HG03378 (cell line): ENCODE results near the gene GRM8.
A peak's percentile ranks its signal among the peaks of the same experiment; 100 is the strongest.

Experiments used
- ATAC-seq: cut with Tn5 transposase; IDR thresholded peaks from one replicate; pipeline ENCODE4 v1.9.1; 2021; ENCODE audit warnings: mild to moderate bottlenecking, moderate library complexity; ENCODE audit not compliant: unreplicated experiment

GRM8 gene

DNA sequence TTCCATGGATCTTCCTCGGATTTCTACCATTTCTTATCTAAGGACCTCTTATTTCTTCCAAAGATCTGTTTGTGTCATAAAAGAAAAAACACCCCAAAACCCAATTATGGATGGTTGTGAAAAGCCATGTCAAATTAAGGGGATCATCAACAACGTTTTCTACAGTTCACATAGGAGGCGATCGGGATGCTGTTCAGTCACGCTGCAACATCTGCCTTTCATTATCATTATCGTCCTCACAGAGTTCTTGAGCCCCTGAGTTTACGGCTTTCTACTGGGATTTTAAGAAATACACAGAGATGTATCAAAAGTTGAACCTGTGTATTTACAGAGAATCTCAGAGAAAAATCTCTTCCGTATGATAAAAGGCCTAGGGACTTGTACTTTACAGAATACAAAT, 101.4 kb downstream of the GRM8 start:
- ATAC-seq: no peak

DNA sequence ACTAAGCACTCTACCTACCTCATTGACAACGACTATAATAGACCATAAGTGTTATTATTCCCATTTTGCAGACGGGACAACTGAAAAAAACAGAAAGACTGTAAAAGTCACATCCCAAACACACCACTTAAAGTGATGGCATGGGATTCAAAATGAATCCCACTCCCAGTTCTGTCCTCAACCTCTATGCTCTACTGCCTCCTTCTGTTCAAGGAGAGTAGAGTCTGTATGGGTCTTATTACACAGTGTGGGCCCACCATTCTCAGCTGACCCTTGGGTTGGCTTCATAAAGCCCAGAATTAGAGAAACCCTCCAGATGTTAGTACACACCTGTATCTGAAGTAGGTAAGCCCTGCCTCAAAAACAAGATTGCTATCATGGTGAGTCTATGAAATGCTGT, 102.2 kb downstream of the GRM8 start:
- ATAC-seq: no peak

GRCh38 chr7:127146746-127147536, 105.8 kb downstream of the GRM8 start:
- no peak for ATAC-seq

GRCh38 chr7:127137146-127137545, 115.6 kb downstream of the GRM8 start:
- ATAC-seq: no peak

DNA sequence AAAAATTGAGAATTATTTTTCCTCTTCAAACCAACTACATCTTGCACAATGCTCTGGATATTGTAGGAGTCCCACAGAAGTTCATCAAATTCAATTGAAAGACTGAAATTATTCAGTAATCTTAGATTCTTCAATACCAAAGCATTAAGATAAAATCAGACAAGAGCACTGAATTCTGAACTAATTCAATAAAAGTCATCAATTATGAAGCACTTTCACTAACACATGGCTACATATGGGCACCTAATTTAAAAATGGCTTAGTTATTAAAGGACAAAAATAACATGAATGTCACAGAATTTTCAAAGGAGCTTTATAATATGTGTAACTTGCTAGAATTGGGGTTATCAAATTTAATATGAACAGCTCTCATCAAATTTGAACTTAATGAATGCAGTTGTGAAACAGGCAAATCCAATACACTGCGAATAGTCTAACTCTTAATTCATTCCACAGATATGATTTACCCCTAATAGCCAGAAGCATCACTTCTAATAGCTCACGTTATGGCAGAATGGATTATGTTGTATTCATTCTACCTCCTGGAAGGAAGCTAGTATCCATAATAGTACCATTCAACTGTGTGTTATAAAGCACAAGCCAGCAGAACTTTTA, 116.8 kb downstream of the GRM8 start:
- ATAC-seq: no peak

GRCh38 chr7:127123220-127123619, 129.5 kb downstream of the GRM8 start:
- ATAC-seq: no peak

- ATAC-seq: no peak
Measured at GRCh38 chr7:127119517-127119916, 133.2 kb downstream of the GRM8 start.

DNA sequence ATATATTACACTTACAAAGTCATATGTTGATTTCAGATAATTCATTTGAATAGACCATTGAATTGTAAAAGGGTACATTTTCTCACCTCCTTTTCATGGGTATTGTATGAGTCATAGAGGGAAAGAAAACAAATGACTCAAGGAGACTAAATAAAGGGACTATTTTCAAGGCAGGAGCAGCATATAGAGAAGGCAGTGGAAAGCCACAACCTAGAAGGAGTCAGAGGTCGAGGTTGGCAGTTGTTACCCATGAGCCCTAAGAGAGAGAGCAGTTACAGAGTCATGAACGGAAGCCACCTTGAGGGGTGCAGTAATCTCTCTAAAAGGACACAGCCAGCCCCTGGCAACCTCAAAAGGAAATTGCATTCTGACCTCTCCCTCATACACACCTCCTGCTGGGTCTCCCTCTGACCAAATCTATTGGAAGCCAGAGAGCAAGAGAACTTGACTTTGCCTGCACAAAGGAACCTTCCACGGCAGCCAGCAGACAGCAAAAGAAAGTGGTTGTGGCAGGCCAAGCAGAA, 137.9 kb downstream of the GRM8 start:
- no peak for ATAC-seq

- ATAC-seq: peak; percentile 87
Measured at GRCh38 chr7:127107601-127108007, 145.1 kb downstream of the GRM8 start.

DNA sequence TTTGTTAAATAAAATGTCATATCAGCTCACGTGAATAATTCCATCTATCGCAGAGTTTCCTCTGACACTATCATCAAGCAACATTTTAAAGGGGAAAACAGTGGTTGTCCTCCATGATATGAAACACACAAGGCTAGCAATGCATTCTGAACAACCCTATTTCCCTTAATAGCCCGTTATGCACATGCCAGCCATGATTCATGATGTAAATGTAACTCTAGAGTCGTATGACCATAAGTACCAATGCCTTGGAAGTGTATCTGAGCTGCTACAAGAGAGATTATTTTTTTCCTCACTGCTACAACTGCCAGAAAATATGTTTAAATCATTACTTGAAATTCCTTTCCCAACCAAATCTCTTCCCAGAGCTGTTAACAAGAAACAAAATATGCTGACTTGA, 159.4 kb downstream of the GRM8 start:
- no peak for ATAC-seq

- ATAC-seq: no peak
Measured at GRCh38 chr7:127091620-127092019, 161.1 kb downstream of the GRM8 start.

- ATAC-seq: no peak
Measured at GRCh38 chr7:127089146-127089545, 163.6 kb downstream of the GRM8 start.

DNA sequence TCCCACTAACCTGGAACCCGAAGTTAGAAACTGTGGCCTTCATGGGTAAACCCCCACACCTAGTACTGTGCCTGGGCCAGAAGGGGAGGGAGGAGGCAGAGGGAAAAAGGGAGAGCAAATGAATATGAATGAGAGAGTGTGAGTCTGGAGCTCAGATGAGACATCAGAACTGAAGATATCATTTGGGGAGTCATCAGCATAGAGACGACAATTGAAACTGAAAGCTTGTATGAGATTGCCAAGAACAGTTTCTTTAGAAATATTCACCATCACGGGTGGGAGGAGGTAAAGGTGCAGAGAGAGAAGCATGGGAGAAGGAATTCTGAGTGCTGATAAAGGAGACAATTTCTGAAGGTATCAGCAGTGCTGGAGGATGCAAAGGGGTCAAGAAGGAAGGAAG, 171.2 kb downstream of the GRM8 start:
- no peak for ATAC-seq

DNA sequence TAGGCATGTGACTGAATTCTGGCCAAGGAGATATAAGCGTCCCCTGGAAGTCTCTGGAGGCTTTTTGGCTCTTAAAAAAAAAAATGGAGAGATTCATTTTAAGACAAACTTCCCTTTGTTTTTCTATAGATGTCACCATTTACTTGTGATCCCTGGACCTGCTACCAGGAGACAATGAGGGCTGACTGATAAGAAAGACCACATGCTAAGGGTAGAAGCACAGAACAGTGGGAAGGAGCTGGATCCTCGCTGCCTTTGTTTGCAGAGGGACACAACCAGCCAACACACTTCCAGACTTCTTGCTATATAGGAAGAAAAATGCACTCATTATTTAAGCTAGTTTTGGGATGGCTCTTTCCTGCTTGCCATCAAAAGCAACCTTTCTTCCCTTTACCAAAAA, 172.2 kb downstream of the GRM8 start:
- no peak for ATAC-seq

DNA sequence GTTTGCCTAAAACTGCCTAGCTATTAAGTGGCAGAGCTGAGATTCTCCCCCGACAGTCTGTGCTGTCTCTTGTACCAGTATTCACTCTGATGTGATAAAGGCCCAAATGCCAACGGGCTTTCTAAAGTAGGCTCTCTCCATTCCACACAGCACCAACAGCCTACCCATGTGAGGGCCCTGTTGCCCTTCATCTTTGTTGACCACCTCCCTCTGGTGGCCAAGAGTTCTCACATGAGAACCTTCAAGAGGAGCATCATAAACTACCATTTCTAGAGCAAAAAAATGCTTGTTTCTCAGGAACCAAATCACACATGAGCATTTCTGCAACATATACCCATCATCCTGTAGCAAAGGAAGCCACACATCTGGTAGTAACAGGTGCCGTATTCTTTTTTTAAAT, 185.8 kb downstream of the GRM8 start:
- no peak for ATAC-seq

GRCh38 chr7:127059475-127059874, 193.3 kb downstream of the GRM8 start:
- no peak for ATAC-seq

DNA sequence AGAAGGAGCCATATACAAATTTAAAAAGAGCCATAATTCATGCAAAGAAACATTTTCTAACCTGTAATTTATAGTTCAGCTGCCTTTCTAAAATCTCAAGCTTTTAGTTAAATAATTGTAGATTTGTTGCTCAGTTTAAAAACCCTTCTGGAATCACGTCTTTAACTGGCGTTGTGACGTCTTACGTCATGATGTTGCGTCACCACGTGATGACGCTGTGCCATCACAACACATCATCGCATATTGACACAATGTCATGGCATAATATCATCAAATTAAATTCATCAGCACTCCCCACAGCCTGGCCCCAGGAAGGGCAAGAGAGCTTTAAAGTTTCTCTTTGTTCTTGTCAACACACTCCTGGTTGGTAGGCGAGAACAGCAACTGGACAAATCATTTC, 194.8 kb downstream of the GRM8 start:
- no peak for ATAC-seq

- no peak for ATAC-seq
Measured at GRCh38 chr7:127056202-127056601, 196.5 kb downstream of the GRM8 start.

DNA sequence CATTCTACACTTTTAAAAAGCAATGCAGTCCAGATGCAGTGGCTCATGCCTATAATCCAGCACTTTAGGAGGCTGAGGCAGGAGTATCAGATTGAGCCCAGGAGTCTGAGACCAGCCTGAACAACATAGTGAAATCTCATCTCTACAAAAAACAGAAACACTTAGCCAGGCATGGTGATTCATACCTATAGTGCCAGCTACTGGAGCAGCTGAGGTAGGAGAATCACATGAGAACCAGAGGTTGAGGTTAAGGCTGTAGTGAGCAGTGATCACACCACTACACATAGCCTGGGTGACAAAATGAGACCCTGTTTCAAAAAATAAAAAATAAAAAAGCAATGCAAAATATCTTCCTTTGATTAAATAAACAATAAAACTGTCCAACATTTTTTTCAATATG, 205.2 kb downstream of the GRM8 start:
- no peak for ATAC-seq

DNA sequence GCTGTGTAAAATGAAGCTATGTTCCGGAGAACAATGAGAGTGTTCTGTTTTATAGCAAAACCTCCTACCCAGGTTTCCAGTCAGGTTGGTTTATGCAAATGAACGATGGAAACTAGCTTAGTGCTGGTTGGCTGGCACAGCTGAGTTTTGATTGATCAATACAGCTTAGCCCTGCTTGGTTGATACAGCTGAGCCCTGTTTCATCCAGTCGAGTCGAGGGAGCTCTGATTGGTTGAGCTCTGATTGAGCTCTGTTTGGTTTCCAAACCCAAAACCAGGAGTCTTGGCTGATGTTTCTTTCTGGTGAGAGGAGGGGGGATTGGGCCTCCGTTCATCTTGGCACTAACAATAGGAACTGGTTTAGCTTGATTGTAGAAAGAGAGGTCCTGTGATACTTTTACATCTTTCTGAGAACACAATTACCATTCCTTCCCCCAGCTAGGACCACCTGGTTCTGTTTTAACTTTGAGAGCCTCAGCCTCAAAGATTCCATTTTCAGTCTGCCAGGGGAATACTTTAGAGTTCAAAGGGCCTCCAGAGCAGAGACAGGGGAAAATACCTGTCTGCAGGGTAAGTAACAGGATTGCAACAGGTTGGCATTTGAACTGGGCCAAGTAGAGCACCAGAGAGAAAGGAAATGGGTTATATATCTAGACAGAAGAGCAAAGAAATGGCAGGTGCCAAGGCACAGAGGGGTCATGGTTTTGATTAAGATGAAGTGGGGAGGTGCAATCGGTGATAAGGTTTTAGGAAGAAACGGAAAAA, 210.9 kb downstream of the GRM8 start:
- no peak for ATAC-seq

- ATAC-seq: no peak
Measured at GRCh38 chr7:127040042-127040441, 212.7 kb downstream of the GRM8 start.

DNA sequence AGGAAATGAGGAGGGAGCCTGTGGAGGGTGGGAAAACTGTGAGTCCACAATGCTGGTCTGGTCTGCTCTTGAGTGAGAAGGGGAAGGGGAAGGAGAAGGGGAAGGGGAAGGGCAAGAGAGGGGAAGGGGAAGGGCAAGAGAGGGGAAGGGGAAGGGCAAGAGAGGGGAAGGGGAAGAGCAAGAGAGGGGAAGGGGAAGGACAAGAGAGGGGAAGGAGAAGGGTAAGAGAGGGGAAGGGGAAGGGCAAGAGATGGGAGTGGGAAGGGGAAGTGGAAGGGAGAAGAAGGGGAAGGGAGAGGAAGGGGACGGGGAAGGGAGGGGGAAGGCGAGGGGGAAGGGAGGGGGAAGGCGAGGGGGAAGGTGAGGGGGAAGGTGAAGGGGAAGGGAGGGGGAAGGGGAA, 213.2 kb downstream of the GRM8 start:
- no peak for ATAC-seq
